HG03060 (cell line): ENCODE data around the gene ZKSCAN1.
"Not testable (repeated sequence)": the region's sequence is repeated elsewhere in the genome, so short reads cannot be mapped to it uniquely, and the experiment has no call there.

Experiments
- ATAC-seq: cut with Tn5 transposase; IDR thresholded peaks from one replicate; pipeline ENCODE4 v1.9.1; 2021; ENCODE audit warnings: low read depth, moderate number of reproducible peaks; ENCODE audit not compliant: unreplicated experiment

Gene ZKSCAN1

GRCh38 chr7:99997545-99998137, 17.8 kb upstream of the ZKSCAN1 start:
- no peak for ATAC-seq

- no peak for ATAC-seq
These were observed 15.2 kb upstream of the ZKSCAN1 start for GRCh38 chr7:100000239-100000638.

- ATAC-seq: no peak
These were observed 11.4 kb upstream of the ZKSCAN1 start for GRCh38 chr7:100003711-100004661.

GRCh38 chr7:100007887-100008286, 7.5 kb upstream of the ZKSCAN1 start:
- ATAC-seq: no peak

- ATAC-seq: no peak
These were observed 6.9 kb upstream of the ZKSCAN1 start for GRCh38 chr7:100008525-100008924.

- ATAC-seq: not testable (repeated sequence)
These were observed 5.4 kb upstream of the ZKSCAN1 start for GRCh38 chr7:100009952-100010351.

- no peak for ATAC-seq
These were observed 4.5 kb upstream of the ZKSCAN1 start for GRCh38 chr7:100010901-100011300.

GRCh38 chr7:100011516-100011915, 3.9 kb upstream of the ZKSCAN1 start:
- ATAC-seq: no peak

- ATAC-seq: not testable (repeated sequence)
These were observed 2.7 kb upstream of the ZKSCAN1 start for GRCh38 chr7:100012385-100013327.

- ATAC-seq: no peak
These were observed 2.1 kb upstream of the ZKSCAN1 start for GRCh38 chr7:100013328-100013676.

- ATAC-seq: no peak
These were observed 962 bp downstream of the ZKSCAN1 start for GRCh38 chr7:100016215-100016901.

- ATAC-seq: no peak
These were observed 1.9 kb downstream of the ZKSCAN1 start for GRCh38 chr7:100017300-100017699.

GRCh38 chr7:100017875-100018274, 2.5 kb downstream of the ZKSCAN1 start:
- no peak for ATAC-seq

GRCh38 chr7:100019908-100020307, 4.5 kb downstream of the ZKSCAN1 start:
- ATAC-seq: no peak

GRCh38 chr7:100021297-100021696, 5.9 kb downstream of the ZKSCAN1 start:
- ATAC-seq: no peak

GRCh38 chr7:100022621-100023020, 7.2 kb downstream of the ZKSCAN1 start:
- no peak for ATAC-seq

- no peak for ATAC-seq
These were observed 8.1 kb downstream of the ZKSCAN1 start for GRCh38 chr7:100023526-100023925.

GRCh38 chr7:100024020-100024619, 8.7 kb downstream of the ZKSCAN1 start:
- ATAC-seq: no peak

GRCh38 chr7:100027197-100027596, 11.8 kb downstream of the ZKSCAN1 start:
- no peak for ATAC-seq

GRCh38 chr7:100029596-100029995, 14.2 kb downstream of the ZKSCAN1 start:
- no peak for ATAC-seq
